H1 (cell line): ENCODE data around the gene AGRN. TPM values are rescaled to one million over a fixed set of nuclear protein-coding genes. Genes with fewer than 3 reads are reported as not detected.

ENCODE experiments used
- CTCF ChIA-PET: fragments of 300-600 bp; sonication (Branson Sonifier 250); formaldehyde crosslinking; loops from one replicate; lab custom pipeline; 2021; ENCODE audit not compliant: partially characterized antibody; lab: Charles Lee
- POLR2A ChIA-PET: fragments of 300-600 bp; sonication (Branson Sonifier 250); formaldehyde crosslinking; loops from one replicate; lab custom pipeline; 2021; ENCODE audit warnings: inconsistent platforms; ENCODE audit not compliant: partially characterized antibody; lab: Charles Lee
- DNase-seq, 2 experiments: peaks; one replicate each; pipeline versions ENCODE4 v3.0.0 to v3.0.0-alpha.2; 2010 to 2022; ENCODE audit warnings: low spot score in 2 of 2, low read depth in 1 of 2, mixed read lengths in 1 of 2
- FAIRE-seq: peaks from 2 replicates; lab custom pipeline; 2011; peaks lifted over from hg19 to GRCh38; lab: Jason Lieb, UNC
- H2AFZ ChIP-seq: 2 replicates; pipeline ENCODE4 v1.8.1; 2012; ENCODE audit warnings: low read length, inconsistent platforms
- H2AK5ac ChIP-seq: 2 replicates; pipeline ENCODE4 v1.6.1; 2013; ENCODE audit warnings: low read depth, low read length
- H2BK120ac ChIP-seq: replicated peaks from 2 replicates; pipeline ENCODE3; 2013; ENCODE audit warnings: low read depth, low read length, inconsistent platforms
- H2BK12ac ChIP-seq: 2 replicates; pipeline ENCODE4 v1.6.1; 2013; ENCODE audit warnings: low read depth, low read length
- H2BK15ac ChIP-seq: 2 replicates; pipeline ENCODE4 v1.6.1; 2013; ENCODE audit warnings: low read length
- H2BK20ac ChIP-seq: 2 replicates; pipeline ENCODE4 v1.6.1; 2013; ENCODE audit warnings: low read length
- H2BK5ac ChIP-seq: 2 replicates; pipeline ENCODE4 v1.6.1; 2013; ENCODE audit warnings: low read depth, low read length
- H3K14ac ChIP-seq: 2 replicates; pipeline ENCODE4 v1.6.1; 2013; ENCODE audit warnings: inconsistent platforms; ENCODE audit not compliant: insufficient read length
- H3K18ac ChIP-seq: 2 replicates; pipeline ENCODE4 v1.6.1; 2013; ENCODE audit warnings: low read length; ENCODE audit errors: extremely low read depth
- H3K23ac ChIP-seq: 2 replicates; pipeline ENCODE4 v1.6.1; 2013; ENCODE audit warnings: inconsistent platforms; ENCODE audit not compliant: insufficient read length
- H3K23me2 ChIP-seq: 2 replicates; pipeline ENCODE4 v1.6.1; 2013; ENCODE audit warnings: low read depth, low read length
- H3K27ac ChIP-seq: 2 replicates; pipeline ENCODE4 v1.6.1; 2011; ENCODE audit warnings: low read depth, low read length, inconsistent platforms
- H3K27me3 ChIP-seq, 4 experiments: replicated peaks in 1 of 4; 1 replicate in 1 of 4; 2 replicates in 3 of 4; pipeline versions ENCODE4 v1.6.1 to v1.8.1; 2011 to 2013; ENCODE audit warnings: low read length in 3 of 4, mild to moderate bottlenecking in 3 of 4, inconsistent platforms in 2 of 4, mixed read lengths in 2 of 4, moderate library complexity in 1 of 4; ENCODE audit not compliant: control insufficient read depth in 3 of 4, insufficient read depth in 3 of 4; ENCODE audit errors: extremely low read depth in 1 of 4
- H3K36me3 ChIP-seq, 4 experiments: 2 replicates each; pipeline versions ENCODE4 v1.6.1 to v1.8.1; 2011 to 2013; ENCODE audit warnings: mild to moderate bottlenecking in 4 of 4, low read length in 3 of 4, moderate library complexity in 2 of 4, control low read depth in 1 of 4, inconsistent platforms in 1 of 4; ENCODE audit not compliant: insufficient read depth in 4 of 4, control insufficient read depth in 2 of 4
- H3K4ac ChIP-seq: replicated peaks from 2 replicates; pipeline ENCODE3; 2013; ENCODE audit warnings: low read length, low read depth, mixed read lengths, inconsistent platforms; ENCODE audit not compliant: insufficient read length
- H3K4me1 ChIP-seq, 4 experiments: replicated peaks in 1 of 4; 1 replicate in 1 of 4; 2 replicates in 3 of 4; pipeline versions ENCODE4 v1.6.1 to v1.8.1; 2011 to 2013; ENCODE audit warnings: low read length in 3 of 4, inconsistent platforms in 2 of 4, mixed read lengths in 1 of 4; ENCODE audit not compliant: insufficient read depth in 4 of 4, control insufficient read depth in 3 of 4
- H3K4me2 ChIP-seq, 2 experiments: 2 replicates each; pipeline versions ENCODE4 v1.6.1 to v1.8.1; 2011 to 2013; ENCODE audit warnings: low read depth in 2 of 2, low read length in 2 of 2, control low read depth in 1 of 2, inconsistent platforms in 1 of 2, mild to moderate bottlenecking in 1 of 2; ENCODE audit not compliant: insufficient read depth in 1 of 2
- H3K4me3 ChIP-seq, 4 experiments: fragments of 200-600, 300-600 bp in 1 of 4; sonication (generic), shearing (Covaris generic), sonication (Bioruptor Twin) in 1 of 4; 2 replicates each; pipeline versions ENCODE4 v1.5.1 to v1.8.1; 2011 to 2016; ENCODE audit warnings: low read length in 4 of 4, low read depth in 3 of 4, control low read depth in 2 of 4, inconsistent platforms in 2 of 4, mild to moderate bottlenecking in 2 of 4, mixed read lengths in 1 of 4, moderate library complexity in 1 of 4; ENCODE audit not compliant: insufficient read depth in 2 of 4; ENCODE audit errors: extremely low read depth in 1 of 4
- H3K56ac ChIP-seq: replicated peaks from 2 replicates; pipeline ENCODE3; 2013; ENCODE audit warnings: low read depth, mild to moderate bottlenecking, mixed read lengths, low read length, inconsistent platforms; ENCODE audit not compliant: insufficient read length
- H3K79me1 ChIP-seq: 2 replicates; pipeline ENCODE4 v1.6.1; 2013; ENCODE audit warnings: low read depth, low read length, control low read depth
- H3K79me2 ChIP-seq, 2 experiments: 2 replicates each; pipeline versions ENCODE4 v1.6.1 to v1.8.1; 2012 to 2013; ENCODE audit warnings: low read length in 2 of 2, mild to moderate bottlenecking in 2 of 2, inconsistent platforms in 1 of 2; ENCODE audit not compliant: insufficient read depth in 2 of 2, control insufficient read depth in 1 of 2
- H3K9ac ChIP-seq, 4 experiments: replicated peaks in 1 of 4; 1 replicate in 1 of 4; 2 replicates in 3 of 4; pipeline versions ENCODE4 v1.6.1 to v1.8.1; 2011 to 2013; ENCODE audit warnings: low read depth in 3 of 4, low read length in 3 of 4, control low read depth in 2 of 4, mild to moderate bottlenecking in 2 of 4, moderate library complexity in 2 of 4, inconsistent platforms in 1 of 4; ENCODE audit errors: extremely low read depth in 1 of 4
- H3K9me3 ChIP-seq, 2 experiments: 2 replicates each; pipeline versions ENCODE4 v1.6.1 to v1.8.1; 2012 to 2013; ENCODE audit warnings: mild to moderate bottlenecking in 2 of 2, moderate library complexity in 2 of 2, control low read depth in 1 of 2, inconsistent platforms in 1 of 2, low read depth in 1 of 2, low read length in 1 of 2, mixed read lengths in 1 of 2; ENCODE audit not compliant: insufficient read depth in 2 of 2
- H4K20me1 ChIP-seq, 2 experiments: replicated peaks in 1 of 2; 2 replicates each; pipeline versions ENCODE3 to v1.8.1; 2011 to 2013; ENCODE audit warnings: inconsistent platforms in 2 of 2, low read length in 2 of 2, mild to moderate bottlenecking in 1 of 2; ENCODE audit not compliant: insufficient read depth in 2 of 2, control insufficient read depth in 1 of 2
- H4K5ac ChIP-seq: 2 replicates; pipeline ENCODE4 v1.6.1; 2013; ENCODE audit warnings: low read length, low read depth, mixed read lengths, inconsistent platforms; ENCODE audit not compliant: insufficient read length
- H4K8ac ChIP-seq: 2 replicates; pipeline ENCODE4 v1.8.0; 2013; ENCODE audit warnings: mild to moderate bottlenecking, moderate library complexity, low read length, inconsistent platforms; ENCODE audit not compliant: insufficient read depth; ENCODE audit errors: extremely low read depth
- H4K91ac ChIP-seq: replicated peaks from 2 replicates; pipeline ENCODE3; 2013; ENCODE audit warnings: low read length, mixed read lengths, inconsistent platforms; ENCODE audit not compliant: insufficient read length
- SUZ12 ChIP-seq: fragments of 200-600 bp; sonication (generic); IDR thresholded peaks from 2 replicates; pipeline ENCODE4 v1.6.1; 2012; ENCODE audit warnings: mild to moderate bottlenecking, inconsistent platforms, low read length, moderate library complexity, mixed read lengths
- TBP ChIP-seq: IDR thresholded peaks from 2 replicates; pipeline ENCODE4 v1.6.1; 2011; ENCODE audit warnings: low read depth, low read length, improper control_type of control experiment
- WGBS, 2 experiments: shearing (Covaris generic) in 1 of 2; methylation state at CpG; one replicate each; pipeline versions ENCODE4 v1.1.6 to v1.1.7; 2013 to 2015; ENCODE audit warnings: low lambda C conversion rate in 2 of 2, mixed read lengths in 2 of 2, inconsistent platforms in 1 of 2, low coverage in 1 of 2, missing lambda C conversion rate in 1 of 2; ENCODE audit not compliant: insufficient replicate concordance in 2 of 2, insufficient coverage in 1 of 2, insufficient read length in 1 of 2; ENCODE audit errors: extremely low coverage in 1 of 2, missing lambda C conversion rate in 1 of 2; 5-methylcytosine and 5-hydroxymethylcytosine counted together
- polyA plus RNA-seq, 7 experiments: library from polyadenylated mRNA; depleted of rRNA in 3 of 7; stranded (reverse) in 5 of 7; unstranded in 2 of 7; fragments of >200 nt in 5 of 7; fragments of 200-250 nt in 2 of 7; gene quantifications; 1 replicate in 5 of 7; 2 replicates in 1 of 7; 4 replicates in 1 of 7; pipeline versions ENCODE4 v1.2.1 to v1.2.3, GENCODE V29; 2011 to 2013; ENCODE audit warnings: missing spikeins in 2 of 7, mixed read lengths in 2 of 7
- total RNA-seq: library from RNA; stranded (reverse); fragmentation: NEBNext Ultra II Directional; extraction: Animal tissue kit (Norgen Biotek cat#: 25700); gene quantifications from 2 replicates; pipeline ENCODE4 v1.2.1, GENCODE V29; 2021

The AGRN gene
- total and polyA plus RNA-seq, 2 of the 8 experiments (the other 6 are each of a cell fraction or from before 2014, with no cell fraction given): 52.3 to 155 TPM

GRCh38 chr1:1073743-1074587 is 54.0 kb downstream of the AGRN start, which contains the start of gene RNF223:
TSS of gene RNF223 (minus strand) at chr1:1074306. CDS start at chr1:1072566, 1,740 bp downstream.
- no peak within 1 kb of the TSS for H2BK20ac ChIP-seq
- H3K23me2 ChIP-seq: peaks cover 5% of the 10 kb centered on the region; the same call in 1 of the 2 replicates
- H3K4me1 ChIP-seq: peaks cover 0 to 6% (median 0%) of the 10 kb centered on the region in 4 experiments; a peak in 2 of 7 replicates
- H3K4me2 ChIP-seq: no peak within 1 kb of the TSS
- H3K4ac ChIP-seq: no peak within 1 kb of the TSS
- no peak within 1 kb of the TSS for H3K23ac ChIP-seq
- H4K20me1 ChIP-seq: peaks cover 0 to 8% of the 10 kb centered on the region in 2 experiments
- no peak within 1 kb of the TSS for H3K56ac ChIP-seq
- no peak within 1 kb of the TSS for H2BK120ac ChIP-seq
- peak within 1 kb of the TSS; percentile 88; the same call in 1 of the 2 replicates for H2BK12ac ChIP-seq
- H3K9me3 ChIP-seq: no peaks in the 10 kb centered on the region
- 88% methylated on average over 24 of the region's 35 CpGs; no CpG with 5 or more reads in 1 of the 2 experiments for WGBS, 2 experiments
- FAIRE-seq (no peak), DNase-seq (no peak)
- ChIA-PET POLR2A (interaction anchor here (0.7 to 1.9 kb wide), 3 partner anchors 34 to 162 kb away, joined by 3 to 6 read pairs (median 4); no protein-coding TSS in a partner anchor), CTCF (interaction anchor here (0.9 to 2.3 kb wide), 8 partner anchors 10 to 158 kb away, joined by 3 to 5 read pairs (median 4); partner anchors contain the start of gene SDF4)
- no peak for TF ChIP-seq SUZ12
- peak; percentile 51; the same call in 1 of the 2 replicates for TF ChIP-seq TBP
- peak within 1 kb of the TSS; percentile 99 for H2BK15ac ChIP-seq
- H4K91ac ChIP-seq: peak within 1 kb of the TSS; percentile 91
- H3K9ac ChIP-seq: peak within 1 kb of the TSS in 1 of 4 experiments; percentile 47; a peak in 2 of 7 replicates
- H2AFZ ChIP-seq: no peak within 1 kb of the TSS
- H4K5ac ChIP-seq: no peak within 1 kb of the TSS
- no peaks in the 10 kb centered on the region for H3K79me2 ChIP-seq
- peak within 1 kb of the TSS; percentile 82; the same call in 1 of the 2 replicates for H2BK5ac ChIP-seq
- H3K14ac ChIP-seq: no peak within 1 kb of the TSS
- H2AK5ac ChIP-seq: peak within 1 kb of the TSS; percentile 99
- H3K27me3 ChIP-seq: peaks cover 1 to 18% (median 9%) of the 10 kb centered on the region in 4 experiments; a peak in 6 of 7 replicates
- H3K18ac ChIP-seq: no peak within 1 kb of the TSS; the same call in 1 of the 2 replicates
- no peak within 1 kb of the TSS for H3K4me3 ChIP-seq
- no peak within 1 kb of the TSS for H3K27ac ChIP-seq
- no peaks in the 10 kb centered on the region for H3K79me1 ChIP-seq
- H4K8ac ChIP-seq: peak within 1 kb of the TSS; percentile 35
- no peaks in the 10 kb centered on the region for H3K36me3 ChIP-seq
